GM19452 (cell line): ENCODE results near the gene PTPRG.

ENCODE experiments used
- ATAC-seq: cut with Tn5 transposase; IDR thresholded peaks from one replicate; pipeline ENCODE4 v1.9.1; 2021; ENCODE audit not compliant: unreplicated experiment

PTPRG gene

GRCh38 chr3:62167566-62168262 is 606.3 kb downstream of the PTPRG start:
- no peak for ATAC-seq

GRCh38 chr3:62168356-62168755 is 607.0 kb downstream of the PTPRG start:
- ATAC-seq, result no peak

GRCh38 chr3:62169906-62170660 is 608.7 kb downstream of the PTPRG start:
- ATAC-seq, result no peak

GRCh38 chr3:62171789-62172188 is 610.4 kb downstream of the PTPRG start:
- ATAC-seq, result no peak

- ATAC-seq, result no peak
Measured at GRCh38 chr3:62172199-62172598, 610.8 kb downstream of the PTPRG start.

GRCh38 chr3:62173939-62174515 is 612.7 kb downstream of the PTPRG start:
- no peak for ATAC-seq

- ATAC-seq, result no peak
Measured at GRCh38 chr3:62175161-62175560, 613.8 kb downstream of the PTPRG start.

GRCh38 chr3:62178032-62178431 is 616.7 kb downstream of the PTPRG start:
- ATAC-seq, result no peak

- ATAC-seq, result no peak
Measured at GRCh38 chr3:62178739-62179600, 617.6 kb downstream of the PTPRG start.

- ATAC-seq, result no peak
Measured at GRCh38 chr3:62180514-62180913, 619.1 kb downstream of the PTPRG start.

- ATAC-seq, result no peak
Measured at GRCh38 chr3:62183087-62183486, 621.7 kb downstream of the PTPRG start.

- no peak for ATAC-seq
Measured at GRCh38 chr3:62183969-62184368, 622.6 kb downstream of the PTPRG start.

- no peak for ATAC-seq
Measured at GRCh38 chr3:62184559-62184958, 623.2 kb downstream of the PTPRG start.

- ATAC-seq, result no peak
Measured at GRCh38 chr3:62187022-62187431, 625.7 kb downstream of the PTPRG start.

- peak; percentile 80 for ATAC-seq
Measured at GRCh38 chr3:62188681-62189375, 627.5 kb downstream of the PTPRG start.

- ATAC-seq, result no peak
Measured at GRCh38 chr3:62189376-62189698, 628.0 kb downstream of the PTPRG start.

GRCh38 chr3:62192891-62193290 is 631.5 kb downstream of the PTPRG start:
- ATAC-seq, result no peak

- ATAC-seq, result no peak
Measured at GRCh38 chr3:62193586-62194345, 632.4 kb downstream of the PTPRG start.

- ATAC-seq, result no peak
Measured at GRCh38 chr3:62197350-62198012, 636.1 kb downstream of the PTPRG start.

- ATAC-seq, result no peak
Measured at GRCh38 chr3:62199126-62199525, 637.8 kb downstream of the PTPRG start.
